Large intestine (tissue), 3 donors: ENCODE measurements around the gene HIGD1A. TPM values are rescaled to one million over a fixed set of nuclear protein-coding genes. Genes with fewer than 3 reads are reported as not detected.

Source experiments
- DNase-seq, 2 donors: peaks; one replicate each; pipeline versions ENCODE4 v3.0.0 to v3.0.0-alpha.2; 2013
- H3K27ac ChIP-seq: one replicate; pipeline ENCODE4 v1.5.1; 2013; ENCODE audit warnings: low read length
- H3K27me3 ChIP-seq: 2 replicates; pipeline ENCODE4 v1.6.1; 2013; ENCODE audit warnings: low read length; ENCODE audit not compliant: control insufficient read depth, insufficient read depth
- H3K36me3 ChIP-seq: 2 replicates; pipeline ENCODE4 v1.6.1; 2013; ENCODE audit warnings: low read length; ENCODE audit not compliant: control insufficient read depth, insufficient read depth
- H3K4me1 ChIP-seq: one replicate; pipeline ENCODE4 v1.6.1; 2013; ENCODE audit warnings: low read length; ENCODE audit not compliant: control insufficient read depth, insufficient read depth
- H3K4me3 ChIP-seq: one replicate; pipeline ENCODE4 v1.5.1; 2013; ENCODE audit warnings: low read length
- H3K9me3 ChIP-seq: one replicate; pipeline ENCODE4 v1.6.1; 2013; ENCODE audit warnings: mild to moderate bottlenecking, low read depth, low read length, moderate library complexity; ENCODE audit not compliant: control insufficient read depth
- whole genome bisulfite sequencing: methylation state at CpG from one replicate; pipeline ENCODE4 v1.1.5; 2013; ENCODE audit warnings: low lambda C conversion rate; ENCODE audit not compliant: insufficient coverage; 5-methylcytosine and 5-hydroxymethylcytosine counted together
- polyA plus RNA-seq: library from polyadenylated mRNA; unstranded; fragments of 120-200 nt; gene quantifications from one replicate; pipeline ENCODE4 v1.2.1, GENCODE V29; 2013

The HIGD1A gene
- polyA plus RNA-seq, 1 donor = 119 TPM

- Histone ChIP-seq H3K27ac (no peak overlapping the region), H3K27me3 (no peaks in the 10 kb centered on the region), H3K36me3 (no peaks in the 10 kb centered on the region), H3K9me3 (no peaks in the 10 kb centered on the region), H3K4me1 (peaks cover 9% of the 10 kb centered on the region), H3K4me3 (no peak overlapping the region)
- 3% methylated on average over 4 of the region's 7 CpGs for WGBS
- DNase-seq = no peak
These were observed 26.4 kb upstream of the HIGD1A start for GRCh38 chr3:42830437-42831320.

- Histone ChIP-seq H3K4me1 (peaks cover 9% of the 10 kb centered on the region), H3K27ac (no peak overlapping the region), H3K9me3 (no peaks in the 10 kb centered on the region), H3K4me3 (no peak overlapping the region), H3K27me3 (no peaks in the 10 kb centered on the region), H3K36me3 (no peaks in the 10 kb centered on the region)
- DNase-seq = no peak
- 60% methylated on average over 1 of the region's 5 CpGs for WGBS
These were observed 25.5 kb upstream of the HIGD1A start for GRCh38 chr3:42829628-42830436.

GRCh38 chr3:42829083-42829627, 24.9 kb upstream of the HIGD1A start:
- Histone ChIP-seq H3K36me3 (no peaks in the 10 kb centered on the region), H3K4me3 (no peak overlapping the region), H3K27me3 (no peaks in the 10 kb centered on the region), H3K4me1 (peaks cover 9% of the 10 kb centered on the region), H3K27ac (no peak overlapping the region), H3K9me3 (no peaks in the 10 kb centered on the region)
- WGBS = 89% methylated on average over 1 of the region's 5 CpGs
- DNase-seq = peak in 1 of 2 donors; percentile 42

- H3K9me3 ChIP-seq = no peaks in the 10 kb centered on the region
- DNase-seq = no peak
- no CpG with 5 or more reads among the region's 4 CpGs for WGBS
- no peak overlapping the region for H3K4me3 ChIP-seq
- H3K4me1 ChIP-seq = peaks cover 9% of the 10 kb centered on the region
- H3K27me3 ChIP-seq = no peaks in the 10 kb centered on the region
- H3K36me3 ChIP-seq = no peaks in the 10 kb centered on the region
- peak overlapping the region; percentile 73 for H3K27ac ChIP-seq
These were observed 23.4 kb upstream of the HIGD1A start for GRCh38 chr3:42827654-42828053.

- H3K9me3 ChIP-seq = no peaks in the 10 kb centered on the region
- H3K4me3 ChIP-seq = no peak overlapping the region
- H3K4me1 ChIP-seq = peaks cover 9% of the 10 kb centered on the region
- no peaks in the 10 kb centered on the region for H3K36me3 ChIP-seq
- no peaks in the 10 kb centered on the region for H3K27me3 ChIP-seq
- DNase-seq = peak in 1 of 2 donors; percentile 48
- H3K27ac ChIP-seq = peak overlapping the region; percentile 73
These were observed 22.7 kb upstream of the HIGD1A start for GRCh38 chr3:42827023-42827422.

- Histone ChIP-seq H3K4me3 (no peak overlapping the region), H3K36me3 (no peaks in the 10 kb centered on the region), H3K27me3 (no peaks in the 10 kb centered on the region), H3K27ac (no peak overlapping the region), H3K4me1 (peaks cover 9% of the 10 kb centered on the region), H3K9me3 (no peaks in the 10 kb centered on the region)
- DNase-seq = no peak
These were observed 21.9 kb upstream of the HIGD1A start for GRCh38 chr3:42826141-42826540.

- no peak for DNase-seq
- Histone ChIP-seq H3K4me3 (no peak overlapping the region), H3K27ac (no peak overlapping the region), H3K27me3 (no peaks in the 10 kb centered on the region), H3K4me1 (peaks cover 11% of the 10 kb centered on the region), H3K36me3 (no peaks in the 10 kb centered on the region), H3K9me3 (no peaks in the 10 kb centered on the region)
- WGBS = 100% methylated on average over 1 of the region's 2 CpGs
These were observed 19.1 kb upstream of the HIGD1A start for GRCh38 chr3:42823351-42823750.

GRCh38 chr3:42822828-42823227, 18.5 kb upstream of the HIGD1A start:
- no peak for DNase-seq
- Histone ChIP-seq H3K4me3 (no peak overlapping the region), H3K9me3 (no peaks in the 10 kb centered on the region), H3K27ac (no peak overlapping the region), H3K27me3 (no peaks in the 10 kb centered on the region), H3K4me1 (peaks cover 9% of the 10 kb centered on the region), H3K36me3 (no peaks in the 10 kb centered on the region)
- 89% methylated on average over 1 of the region's 3 CpGs for WGBS

- DNase-seq = no peak
- Histone ChIP-seq H3K36me3 (no peaks in the 10 kb centered on the region), H3K27me3 (no peaks in the 10 kb centered on the region), H3K27ac (no peak overlapping the region), H3K4me3 (no peak overlapping the region), H3K9me3 (no peaks in the 10 kb centered on the region), H3K4me1 (peaks cover 4% of the 10 kb centered on the region)
- WGBS = no CpG with 5 or more reads among the region's 6 CpGs
These were observed 16.4 kb upstream of the HIGD1A start for GRCh38 chr3:42820746-42821051.

GRCh38 chr3:42819351-42819965, 15.2 kb upstream of the HIGD1A start:
- no peak for DNase-seq
- Histone ChIP-seq H3K27me3 (no peaks in the 10 kb centered on the region), H3K4me3 (no peak overlapping the region), H3K27ac (no peak overlapping the region), H3K36me3 (no peaks in the 10 kb centered on the region), H3K9me3 (no peaks in the 10 kb centered on the region), H3K4me1 (peaks cover 4% of the 10 kb centered on the region)
- no CpG with 5 or more reads among the region's 2 CpGs for WGBS
